ENCODE data around the gene CPLANE1. TPM values are rescaled to one million over a fixed set of nuclear protein-coding genes. Genes with fewer than 3 reads are reported as not detected.

CPLANE1 gene
- total RNA-seq, 1 experiment from 2014 or later = 6.5 TPM

- H3K36me3 ChIP-seq = peaks cover 34% of the 10 kb centered on the region
- no peaks in the 10 kb centered on the region for H3K27me3 ChIP-seq
- H3K9me3 ChIP-seq = no peaks in the 10 kb centered on the region
- DNase-seq = no peak
- no peak overlapping the region for H3K4me3 ChIP-seq
Observed at GRCh38 chr5:37060030-37060429, 189.1 kb downstream of the CPLANE1 start.

DNA sequence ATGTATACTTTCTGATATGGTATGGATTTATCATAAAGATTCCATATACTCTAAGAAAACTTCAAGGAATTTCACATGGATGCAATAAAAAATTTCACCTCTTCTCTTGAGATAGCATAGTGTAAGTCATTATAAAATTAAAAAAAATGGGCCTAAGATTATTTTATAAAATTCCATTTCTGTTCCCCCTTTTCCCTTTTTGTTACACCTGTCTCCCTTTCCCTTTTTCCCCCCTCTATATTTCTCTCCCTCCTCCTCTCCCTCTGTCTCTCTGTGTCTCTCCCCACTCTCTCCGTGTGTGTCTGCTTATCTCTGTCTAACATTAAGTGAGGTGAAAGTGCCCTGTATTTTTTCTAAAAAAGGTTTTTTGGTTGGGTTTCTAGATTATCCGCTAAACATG lies 192.4 kb downstream of the CPLANE1 start:
- H3K36me3 ChIP-seq = peaks cover 35% of the 10 kb centered on the region

More for the DNA sequence above, 192.4 kb downstream of the CPLANE1 start:
- H3K27me3 ChIP-seq = no peaks in the 10 kb centered on the region
- H3K4me3 ChIP-seq = no peak overlapping the region
- no peaks in the 10 kb centered on the region for H3K9me3 ChIP-seq
- no peak for DNase-seq

Other genes starting within 250 kb of the CPLANE1 start
- gene NUP155, start 121.7 kb upstream of the CPLANE1 start, total RNA-seq (2014; rRNA removed; shearing (Covaris generic); ENCODE audit: low replicate concordance) = 41.5 and 51.9 TPM in 2 replicates
- 37.9 and 78.4 TPM in 2 replicates for gene WDR70, start 129.9 kb upstream of the CPLANE1 start, total RNA-seq (2014; rRNA removed; shearing (Covaris generic); ENCODE audit: low replicate concordance)